ENCODE measurements around the gene ZNF562. TPM values are rescaled to one million over a fixed set of nuclear protein-coding genes. Genes with fewer than 3 reads are reported as not detected.
A peak's percentile ranks its signal among the peaks of the same experiment; 100 is the strongest.

ZNF562 gene
- total RNA-seq (2021; fragmentation: NEBNext Ultra II Directional; extraction: Animal tissue kit (Norgen Biotek cat#: 25700)) = 10 to 100 TPM; 15.3 to 21.9 (median 18.7) TPM
- long read RNA-seq, partial matches to known transcripts = 0 of 25 reads
- long read RNA-seq, other reads (novel, unspliced or antisense) = 23 of 25 reads

DNA sequence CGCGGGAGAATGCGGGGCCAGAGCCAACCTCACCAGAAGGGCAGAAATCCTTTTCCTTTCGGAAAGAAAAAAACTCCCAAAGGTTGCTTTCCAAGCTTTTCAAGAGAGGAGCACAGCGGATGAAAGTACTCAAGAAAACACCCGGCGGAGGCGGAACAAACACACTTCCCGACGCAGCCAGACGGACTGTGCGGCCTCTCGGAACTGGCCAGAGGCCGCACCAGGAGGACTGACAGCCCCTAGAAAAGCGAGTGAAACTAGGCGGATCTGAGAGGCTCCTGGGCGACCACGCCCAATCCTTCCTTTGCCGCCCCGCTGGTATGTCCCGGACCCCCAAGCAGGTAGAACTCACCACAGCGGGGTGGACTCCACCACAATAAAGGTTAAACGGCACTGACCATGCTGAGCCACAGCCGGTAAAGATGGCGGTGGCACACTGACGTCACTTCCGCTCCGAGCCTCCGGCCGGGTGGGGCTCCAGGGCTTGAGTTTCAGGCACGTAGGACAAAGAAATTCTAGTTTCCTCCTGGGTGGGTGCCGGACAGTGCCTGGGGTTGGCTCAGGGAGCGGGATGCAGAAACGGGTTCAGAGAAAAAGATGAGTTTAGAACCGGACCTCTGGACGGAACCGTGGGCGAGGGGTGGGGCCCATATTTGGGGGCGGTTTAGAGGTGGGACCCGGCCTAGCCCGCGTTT lies at the start of gene ZNF562:
TSS of gene ZNF562 (minus strand) at position 438 of the 695 bp plus-strand sequence. CDS start 14,356 bp downstream, outside the sequence.
- DNase-seq = peak; percentile 81
- peaks cover 56% of the 10 kb centered on the region for H3K9me3 Mint-ChIP-seq
- TF ChIP-seq, protein P1, sequence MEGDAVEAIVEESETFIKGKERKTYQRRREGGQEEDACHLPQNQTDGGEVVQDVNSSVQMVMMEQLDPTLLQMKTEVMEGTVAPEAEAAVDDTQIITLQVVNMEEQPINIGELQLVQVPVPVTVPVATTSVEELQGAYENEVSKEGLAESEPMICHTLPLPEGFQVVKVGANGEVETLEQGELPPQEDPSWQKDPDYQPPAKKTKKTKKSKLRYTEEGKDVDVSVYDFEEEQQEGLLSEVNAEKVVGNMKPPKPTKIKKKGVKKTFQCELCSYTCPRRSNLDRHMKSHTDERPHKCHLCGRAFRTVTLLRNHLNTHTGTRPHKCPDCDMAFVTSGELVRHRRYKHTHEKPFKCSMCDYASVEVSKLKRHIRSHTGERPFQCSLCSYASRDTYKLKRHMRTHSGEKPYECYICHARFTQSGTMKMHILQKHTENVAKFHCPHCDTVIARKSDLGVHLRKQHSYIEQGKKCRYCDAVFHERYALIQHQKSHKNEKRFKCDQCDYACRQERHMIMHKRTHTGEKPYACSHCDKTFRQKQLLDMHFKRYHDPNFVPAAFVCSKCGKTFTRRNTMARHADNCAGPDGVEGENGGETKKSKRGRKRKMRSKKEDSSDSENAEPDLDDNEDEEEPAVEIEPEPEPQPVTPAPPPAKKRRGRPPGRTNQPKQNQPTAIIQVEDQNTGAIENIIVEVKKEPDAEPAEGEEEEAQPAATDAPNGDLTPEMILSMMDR (IDR thresholded peaks at IDR 0.05) = no peak
- H3K4me1 Mint-ChIP-seq (ENCODE audit: low read depth) = peaks cover 6% of the 10 kb centered on the region
- peaks cover 43% of the 10 kb centered on the region for H3K36me3 Mint-ChIP-seq (ENCODE audit: low read depth)
- peak within 1 kb of the TSS; percentile 99 for H3K27ac Mint-ChIP-seq
- peaks cover 3% of the 10 kb centered on the region; the same call in 1 of the 2 replicates for H3K27me3 Mint-ChIP-seq (ENCODE audit: insufficient read depth)
- peak within 1 kb of the TSS; percentile 97 for H3K4me3 Mint-ChIP-seq

DNA sequence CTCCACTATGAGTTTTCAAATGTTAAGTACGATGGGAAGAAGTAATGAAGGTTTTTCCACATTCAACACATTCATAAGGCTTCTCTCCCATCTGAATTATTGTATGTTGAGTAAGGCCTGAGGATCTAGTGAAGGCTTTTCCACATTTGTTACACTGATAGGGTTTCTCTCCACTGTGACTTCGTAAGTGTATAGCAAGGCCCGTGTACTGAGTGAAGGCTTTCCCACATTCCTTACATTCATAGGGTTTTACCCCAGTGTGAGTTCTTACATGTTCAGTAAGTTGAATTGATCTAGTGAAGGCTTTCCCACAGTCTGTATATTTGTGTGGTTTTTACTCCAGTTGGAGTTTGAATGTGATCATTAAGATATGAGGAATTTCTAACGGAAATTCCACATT lies 49.3 kb upstream of the ZNF562 start:
- peaks cover 18% of the 10 kb centered on the region; the same call in 1 of the 2 replicates for H3K9me3 Mint-ChIP-seq
- no peaks in the 10 kb centered on the region; the same call in 1 of the 2 replicates for H3K36me3 Mint-ChIP-seq (ENCODE audit: low read depth)
- TF ChIP-seq, protein P1 (IDR thresholded peaks at IDR 0.05) = no peak
- no peak overlapping the region for H3K27ac Mint-ChIP-seq
- H3K4me1 Mint-ChIP-seq (ENCODE audit: low read depth) = no peaks in the 10 kb centered on the region
- no peak for DNase-seq
- no peak overlapping the region for H3K4me3 Mint-ChIP-seq
- peaks cover 2% of the 10 kb centered on the region; the same call in 1 of the 2 replicates for H3K27me3 Mint-ChIP-seq (ENCODE audit: insufficient read depth)

DNA sequence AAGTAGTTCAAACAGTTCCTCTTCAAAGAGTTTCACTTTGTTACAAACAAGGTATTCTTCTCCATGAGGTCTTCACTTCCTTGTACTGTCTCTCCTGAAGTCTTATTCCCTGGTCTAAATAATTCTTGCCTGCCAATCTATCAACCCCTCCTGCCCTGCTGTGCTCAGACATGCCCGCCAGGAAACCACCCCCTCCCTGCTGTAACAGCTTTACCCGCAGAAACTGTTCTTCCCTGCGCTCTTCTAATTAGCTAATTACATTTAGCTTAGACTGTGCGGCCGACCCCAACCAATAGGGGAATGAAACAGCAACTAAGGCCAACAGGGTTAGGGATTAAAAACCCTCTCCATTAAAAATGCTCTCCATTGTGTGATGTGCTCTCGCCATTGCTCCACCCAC lies 47.0 kb upstream of the ZNF562 start:
- peaks cover 18% of the 10 kb centered on the region; the same call in 1 of the 2 replicates for H3K9me3 Mint-ChIP-seq

DNA sequence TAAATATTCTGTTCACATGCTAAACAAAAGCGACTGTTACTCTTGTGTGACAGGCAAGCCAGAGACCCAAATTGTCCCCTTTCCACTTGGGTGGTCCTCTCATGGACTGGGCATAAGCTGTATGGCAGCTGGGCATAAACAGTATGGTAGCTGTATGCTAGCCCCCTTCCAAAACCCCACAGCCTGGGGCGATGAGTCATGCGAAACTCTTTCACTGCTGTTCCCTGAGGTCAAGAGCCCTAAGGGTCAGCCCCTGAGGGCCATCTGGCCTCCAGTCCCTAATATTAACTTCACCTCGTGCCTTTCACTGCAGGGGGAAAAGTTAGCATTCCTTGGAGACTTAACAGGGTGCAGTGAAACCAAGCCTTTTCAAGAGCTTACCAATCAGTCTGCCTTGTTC lies 45.6 kb upstream of the ZNF562 start:
- peaks cover 3% of the 10 kb centered on the region for H3K27me3 Mint-ChIP-seq (ENCODE audit: insufficient read depth)
- TF ChIP-seq, protein P1 (IDR thresholded peaks at IDR 0.05) = no peak
- H3K36me3 Mint-ChIP-seq (ENCODE audit: low read depth) = no peaks in the 10 kb centered on the region; the same call in 1 of the 2 replicates
- H3K4me3 Mint-ChIP-seq = no peak overlapping the region
- peaks cover 18% of the 10 kb centered on the region; the same call in 1 of the 2 replicates for H3K9me3 Mint-ChIP-seq
- H3K27ac Mint-ChIP-seq = no peak overlapping the region
- no peaks in the 10 kb centered on the region for H3K4me1 Mint-ChIP-seq (ENCODE audit: low read depth)
- DNase-seq = no peak

More for the DNA sequence above, 47.0 kb upstream of the ZNF562 start:
- Mint-ChIP-seq H3K4me1 (ENCODE audit: low read depth) (no peaks in the 10 kb centered on the region), H3K27ac (no peak overlapping the region), H3K4me3 (peak overlapping the region; percentile 35), H3K36me3 (ENCODE audit: low read depth) (no peaks in the 10 kb centered on the region; the same call in 1 of the 2 replicates), H3K27me3 (ENCODE audit: insufficient read depth) (peaks cover 3% of the 10 kb centered on the region)
- TF ChIP-seq, protein P1 (IDR thresholded peaks at IDR 0.05) = no peak
- no peak for DNase-seq

DNA sequence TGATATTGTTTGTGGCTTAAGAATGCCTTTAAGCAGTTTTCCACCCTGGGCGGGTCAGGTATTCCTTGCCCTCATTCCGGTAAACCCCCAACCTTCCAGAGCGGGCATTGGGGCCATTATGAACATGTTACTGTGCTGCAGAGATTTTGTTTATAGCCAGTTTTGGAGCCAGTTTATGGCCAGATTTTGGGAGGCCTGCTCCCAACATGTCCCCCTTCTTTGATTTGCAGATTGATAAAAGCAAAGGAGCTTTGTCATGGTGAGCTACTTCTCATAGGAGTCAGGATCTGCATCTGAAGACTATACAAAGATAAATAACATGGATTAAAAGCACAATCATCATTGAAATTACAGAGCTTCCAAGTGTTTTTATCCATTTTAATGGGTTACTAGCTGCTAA lies 36.9 kb upstream of the ZNF562 start:
- Mint-ChIP-seq H3K36me3 (ENCODE audit: low read depth) (no peaks in the 10 kb centered on the region), H3K9me3 (peaks cover 15% of the 10 kb centered on the region), H3K4me3 (no peak overlapping the region), H3K27ac (no peak overlapping the region), H3K4me1 (ENCODE audit: low read depth) (no peaks in the 10 kb centered on the region), H3K27me3 (ENCODE audit: insufficient read depth) (peaks cover 3% of the 10 kb centered on the region)
- TF ChIP-seq, protein P1 (IDR thresholded peaks at IDR 0.05) = no peak
- DNase-seq = no peak
